ENCODE data around the gene TNRC18. TPM values are rescaled to one million over a fixed set of nuclear protein-coding genes. Genes with fewer than 3 reads are reported as not detected.
"Not testable (repeated sequence)": the region's sequence is repeated elsewhere in the genome, so short reads cannot be mapped to it uniquely, and the experiment has no call there.

The TNRC18 gene
- total RNA-seq, 1 donor from 2014 or later = 38.4 TPM

- H3K27me3 ChIP-seq (ENCODE audit: control insufficient read depth, insufficient read depth, low read length) = no peaks in the 10 kb centered on the region
- H3K36me3 ChIP-seq (ENCODE audit: control insufficient read depth, insufficient read depth, low read length) = peaks cover 3% of the 10 kb centered on the region
- no peak for TF ChIP-seq CTCF (IDR thresholded peaks at IDR 0.05; ENCODE audit: insufficient read depth, low read length, poor library complexity, severe bottlenecking)
- no peak for DNase-seq (ENCODE audit: low read depth)
- no peak overlapping the region for H3K4me3 ChIP-seq (ENCODE audit: low read depth, low read length)
Measured at GRCh38 chr7:5320391-5320790, 103.2 kb downstream of the TNRC18 start.

- not testable (repeated sequence) for DNase-seq (ENCODE audit: low read depth); H3K27me3 ChIP-seq (ENCODE audit: control insufficient read depth, insufficient read depth, low read length); H3K36me3 ChIP-seq (ENCODE audit: control insufficient read depth, insufficient read depth, low read length); H3K4me3 ChIP-seq (ENCODE audit: low read depth, low read length)
Measured at GRCh38 chr7:5318613-5319012, 105.0 kb downstream of the TNRC18 start.

GRCh38 chr7:5315761-5316160, 107.9 kb downstream of the TNRC18 start:
- DNase-seq (ENCODE audit: low read depth) = no peak
- Histone ChIP-seq H3K4me3 (ENCODE audit: low read depth, low read length) (no peak overlapping the region), H3K36me3 (ENCODE audit: control insufficient read depth, insufficient read depth, low read length) (peaks cover 1% of the 10 kb centered on the region), H3K27me3 (ENCODE audit: control insufficient read depth, insufficient read depth, low read length) (no peaks in the 10 kb centered on the region)
- TF ChIP-seq CTCF (IDR thresholded peaks at IDR 0.05; ENCODE audit: insufficient read depth, low read length, poor library complexity, severe bottlenecking) = no peak

- no peak for DNase-seq (ENCODE audit: low read depth)
- no peak overlapping the region for H3K4me3 ChIP-seq (ENCODE audit: low read depth, low read length)
- no peaks in the 10 kb centered on the region for H3K27me3 ChIP-seq (ENCODE audit: control insufficient read depth, insufficient read depth, low read length)
- TF ChIP-seq CTCF (IDR thresholded peaks at IDR 0.05; ENCODE audit: insufficient read depth, low read length, poor library complexity, severe bottlenecking) = no peak
- peaks cover 1% of the 10 kb centered on the region for H3K36me3 ChIP-seq (ENCODE audit: control insufficient read depth, insufficient read depth, low read length)
Measured at GRCh38 chr7:5314864-5315263, 108.8 kb downstream of the TNRC18 start.

- H3K36me3 ChIP-seq (ENCODE audit: control insufficient read depth, insufficient read depth, low read length) = not testable (repeated sequence)
Measured at GRCh38 chr7:5313076-5313885, 110.4 kb downstream of the TNRC18 start.

GRCh38 chr7:5312276-5313070, 111.2 kb downstream of the TNRC18 start:
- H3K4me3 ChIP-seq (ENCODE audit: low read depth, low read length); H3K27me3 ChIP-seq (ENCODE audit: control insufficient read depth, insufficient read depth, low read length); DNase-seq (ENCODE audit: low read depth); H3K36me3 ChIP-seq (ENCODE audit: control insufficient read depth, insufficient read depth, low read length): not testable (repeated sequence)

More at GRCh38 chr7:5313076-5313885, 110.4 kb downstream of the TNRC18 start:
- H3K27me3 ChIP-seq (ENCODE audit: control insufficient read depth, insufficient read depth, low read length); DNase-seq (ENCODE audit: low read depth); H3K4me3 ChIP-seq (ENCODE audit: low read depth, low read length): not testable (repeated sequence)

- no peak for TF ChIP-seq CTCF (IDR thresholded peaks at IDR 0.05; ENCODE audit: insufficient read depth, low read length, poor library complexity, severe bottlenecking)
- DNase-seq (ENCODE audit: low read depth) = no peak
- H3K4me3 ChIP-seq (ENCODE audit: low read depth, low read length) = no peak overlapping the region
- H3K27me3 ChIP-seq (ENCODE audit: control insufficient read depth, insufficient read depth, low read length) = no peaks in the 10 kb centered on the region
- H3K36me3 ChIP-seq (ENCODE audit: control insufficient read depth, insufficient read depth, low read length) = peaks cover 1% of the 10 kb centered on the region
Measured at GRCh38 chr7:5310822-5311405, 112.7 kb downstream of the TNRC18 start.

Data from kidney epithelial cell (primary cell).